ENCODE data around the gene SUPT3H.

DNA sequence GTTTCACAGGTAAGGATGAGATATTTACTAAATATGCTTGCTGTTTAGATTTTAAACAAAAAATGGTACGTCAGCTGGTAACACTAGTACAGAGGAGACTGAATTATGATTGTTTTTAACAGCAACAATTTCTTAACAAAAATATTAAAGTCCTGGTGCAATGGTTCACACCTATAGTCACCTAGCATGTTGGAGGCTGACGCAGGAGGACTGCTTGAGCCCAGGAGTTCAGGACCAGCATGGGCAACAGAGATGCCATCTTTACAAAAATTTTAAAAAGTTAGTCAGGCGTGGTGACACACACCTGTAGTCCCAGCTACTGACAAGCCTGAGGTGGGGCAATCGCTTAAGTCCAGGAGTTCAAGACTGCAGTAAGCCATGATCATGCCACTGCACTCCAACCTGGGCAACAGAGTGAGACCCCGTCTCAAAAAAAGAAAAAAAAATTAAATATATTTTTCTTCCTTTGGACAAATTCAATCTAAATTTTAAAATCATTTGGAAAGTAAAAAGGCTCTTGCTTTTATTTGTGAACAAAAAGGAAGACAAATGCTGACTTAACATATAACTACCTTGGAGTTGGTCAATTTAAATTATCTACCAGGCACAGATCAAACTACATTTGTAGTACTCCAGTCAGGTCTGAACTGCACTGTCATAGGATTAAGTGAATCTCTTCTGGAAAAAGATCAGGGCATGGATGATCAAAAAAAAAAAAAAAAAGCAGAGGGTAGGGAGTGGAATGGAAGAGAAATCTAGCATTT is 87.8 kb downstream of the SUPT3H start:
- TF ChIP-seq, protein P1, sequence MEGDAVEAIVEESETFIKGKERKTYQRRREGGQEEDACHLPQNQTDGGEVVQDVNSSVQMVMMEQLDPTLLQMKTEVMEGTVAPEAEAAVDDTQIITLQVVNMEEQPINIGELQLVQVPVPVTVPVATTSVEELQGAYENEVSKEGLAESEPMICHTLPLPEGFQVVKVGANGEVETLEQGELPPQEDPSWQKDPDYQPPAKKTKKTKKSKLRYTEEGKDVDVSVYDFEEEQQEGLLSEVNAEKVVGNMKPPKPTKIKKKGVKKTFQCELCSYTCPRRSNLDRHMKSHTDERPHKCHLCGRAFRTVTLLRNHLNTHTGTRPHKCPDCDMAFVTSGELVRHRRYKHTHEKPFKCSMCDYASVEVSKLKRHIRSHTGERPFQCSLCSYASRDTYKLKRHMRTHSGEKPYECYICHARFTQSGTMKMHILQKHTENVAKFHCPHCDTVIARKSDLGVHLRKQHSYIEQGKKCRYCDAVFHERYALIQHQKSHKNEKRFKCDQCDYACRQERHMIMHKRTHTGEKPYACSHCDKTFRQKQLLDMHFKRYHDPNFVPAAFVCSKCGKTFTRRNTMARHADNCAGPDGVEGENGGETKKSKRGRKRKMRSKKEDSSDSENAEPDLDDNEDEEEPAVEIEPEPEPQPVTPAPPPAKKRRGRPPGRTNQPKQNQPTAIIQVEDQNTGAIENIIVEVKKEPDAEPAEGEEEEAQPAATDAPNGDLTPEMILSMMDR (IDR thresholded peaks at IDR 0.05), result no peak
- TF ChIP-seq POLR2A (IDR thresholded peaks at IDR 0.05), result no peak

Measured in breast epithelium (tissue), 3 donors.